ENCODE results near the gene IGF2BP2. TPM values are rescaled to one million over a fixed set of nuclear protein-coding genes. Genes with fewer than 3 reads are reported as not detected.

Gene IGF2BP2
- total and polyA plus RNA-seq, 4 donors = 0.18 to 17.5 (median 6.1) TPM

DNA sequence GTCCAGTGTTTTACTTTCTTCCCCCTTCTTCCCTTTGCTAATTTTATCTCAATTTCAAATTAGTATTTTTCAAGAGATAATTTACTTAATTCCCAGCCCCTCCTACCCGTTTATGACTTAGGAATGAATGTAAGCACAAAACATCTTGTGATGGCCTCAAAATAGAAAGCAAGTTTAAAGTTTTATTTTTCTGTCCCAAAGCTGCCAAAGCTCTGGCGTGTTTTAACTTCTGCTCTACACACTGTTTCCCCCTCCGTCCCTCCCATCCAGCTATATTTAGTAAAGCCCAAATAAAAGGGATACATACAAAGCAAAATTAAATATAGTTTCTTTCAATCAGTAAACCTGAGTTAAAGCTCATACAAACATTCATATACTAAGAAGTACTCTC lies 59.9 kb downstream of the IGF2BP2 start:
- Histone ChIP-seq H3K27ac (ENCODE audit: low read depth in 1 of 2, low read length in 2 of 2) (no peak overlapping the region), H3K9me3 (ENCODE audit: control insufficient read depth, low read length) (no peaks in the 10 kb centered on the region), H3K4me3 (ENCODE audit: low read length in 2 of 2) (no peak overlapping the region), H3K4me1 (ENCODE audit: control insufficient read depth in 1 of 2, insufficient read depth in 2 of 2, low read length in 2 of 2) (peaks cover 0 to 1% of the 10 kb centered on the region in 2 donors), H3K36me3 (ENCODE audit: control insufficient read depth in 1 of 2, insufficient read depth in 2 of 2, low read length in 1 of 2) (no peaks in the 10 kb centered on the region), H3K27me3 (ENCODE audit: control insufficient read depth in 1 of 2, insufficient read depth in 2 of 2, low read length in 1 of 2) (peaks cover 0 to 2% of the 10 kb centered on the region in 2 donors)
- DNase-seq = no peak
- intact Hi-C loops (cut with DNase I) = no loop called here
- WGBS, 2 donors = 0 to 3% methylated on average over 3 of the region's 3 CpGs
- ATAC-seq (ENCODE audit: low FRiP score) = no peak

DNA sequence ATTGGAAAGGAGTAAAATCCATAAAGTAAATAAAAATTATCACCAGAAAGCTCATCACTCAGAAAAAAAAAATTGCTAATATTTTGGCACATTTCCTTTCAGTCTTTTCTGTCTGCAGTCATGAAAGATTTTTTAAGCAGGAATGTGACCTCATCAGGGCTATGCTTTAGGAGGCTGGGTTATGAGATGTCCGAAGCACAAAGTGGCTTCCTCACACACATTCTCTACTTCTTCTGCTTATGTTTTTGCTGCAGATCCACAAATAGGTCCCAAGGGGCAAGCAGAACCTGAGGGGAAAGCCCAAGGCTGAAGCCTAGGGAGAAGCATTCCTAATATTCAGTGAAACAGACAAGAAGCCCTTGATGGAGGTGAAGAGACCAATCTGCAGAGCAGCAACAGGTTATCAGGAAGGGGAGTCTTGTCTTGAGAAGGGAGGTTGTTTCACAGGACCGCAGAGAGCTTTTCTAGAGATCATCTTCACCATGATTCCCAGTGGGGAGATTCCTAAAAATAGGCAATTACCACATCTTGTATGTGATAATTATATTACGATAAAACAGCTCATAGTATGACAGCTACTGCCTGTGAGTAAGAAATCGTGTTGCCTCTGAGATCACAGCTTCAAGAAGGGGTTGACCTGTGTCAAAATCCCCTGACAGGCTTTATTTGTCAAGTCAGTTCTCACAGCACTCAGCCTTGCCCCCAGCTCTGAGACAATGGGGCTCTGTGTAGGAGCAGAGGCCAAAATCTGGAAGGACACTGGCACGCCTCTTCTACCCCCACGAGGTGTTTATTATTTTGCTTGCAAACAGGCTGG lies 60.5 kb downstream of the IGF2BP2 start:
- Histone ChIP-seq H3K4me3 (ENCODE audit: low read length in 2 of 2) (no peak overlapping the region), H3K27me3 (ENCODE audit: control insufficient read depth in 1 of 2, insufficient read depth in 2 of 2, low read length in 1 of 2) (peaks cover 0 to 2% of the 10 kb centered on the region in 2 donors), H3K27ac (ENCODE audit: low read depth in 1 of 2, low read length in 2 of 2) (no peak overlapping the region), H3K9me3 (ENCODE audit: control insufficient read depth, low read length) (no peaks in the 10 kb centered on the region), H3K36me3 (ENCODE audit: control insufficient read depth in 1 of 2, insufficient read depth in 2 of 2, low read length in 1 of 2) (no peaks in the 10 kb centered on the region), H3K4me1 (ENCODE audit: control insufficient read depth in 1 of 2, insufficient read depth in 2 of 2, low read length in 2 of 2) (peaks cover 0 to 1% of the 10 kb centered on the region in 2 donors)
- 15% methylated on average over 6 of the region's 6 CpGs for WGBS, 2 donors
- intact Hi-C loops (cut with DNase I) = no loop called here
- DNase-seq (no peak), ATAC-seq (ENCODE audit: low FRiP score) (no peak)

DNA sequence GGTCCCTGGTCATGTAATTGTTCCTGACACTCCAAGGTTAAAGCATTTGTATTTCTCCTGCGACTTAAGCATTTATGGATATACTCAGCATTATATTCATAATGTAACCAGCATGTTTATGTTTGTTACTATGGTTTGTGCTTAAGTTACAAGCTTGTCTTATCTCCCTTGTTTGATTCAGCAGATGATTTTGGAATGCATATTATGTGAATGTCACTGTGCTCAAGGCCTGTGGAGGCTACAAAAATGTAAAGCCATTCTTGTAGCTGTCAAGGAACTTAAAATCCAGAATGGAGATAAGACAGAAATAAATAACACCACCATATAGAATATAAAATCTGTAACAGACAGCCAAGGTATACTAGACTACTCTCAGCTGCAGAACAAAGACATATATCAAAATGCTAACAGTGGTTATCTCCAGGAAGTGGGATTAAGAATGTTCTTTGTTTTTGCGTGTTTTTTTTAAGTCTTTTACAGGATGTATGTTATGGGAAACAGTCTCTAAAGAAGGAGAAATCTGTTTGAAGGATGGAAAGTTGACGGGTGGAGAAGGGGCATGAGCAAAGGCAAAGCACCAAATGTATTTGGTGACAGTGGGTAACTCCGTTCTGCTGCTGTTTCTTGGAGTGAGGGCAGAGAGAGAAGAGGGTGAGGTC lies 61.4 kb downstream of the IGF2BP2 start:
- intact Hi-C loops (cut with DNase I) = no loop called here
- H3K4me3 ChIP-seq (ENCODE audit: low read length in 2 of 2) = no peak overlapping the region
- DNase-seq (no peak), ATAC-seq (ENCODE audit: low FRiP score) (no peak)
- H3K9me3 ChIP-seq (ENCODE audit: control insufficient read depth, low read length) = no peaks in the 10 kb centered on the region
- peaks cover 0 to 2% of the 10 kb centered on the region in 2 donors for H3K27me3 ChIP-seq (ENCODE audit: control insufficient read depth in 1 of 2, insufficient read depth in 2 of 2, low read length in 1 of 2)
- H3K27ac ChIP-seq (ENCODE audit: low read depth in 1 of 2, low read length in 2 of 2) = no peak overlapping the region
- 65 to 77% methylated on average over 4 of the region's 4 CpGs for WGBS, 2 donors
- peaks cover 0 to 1% of the 10 kb centered on the region in 2 donors for H3K4me1 ChIP-seq (ENCODE audit: control insufficient read depth in 1 of 2, insufficient read depth in 2 of 2, low read length in 2 of 2)
- no peaks in the 10 kb centered on the region for H3K36me3 ChIP-seq (ENCODE audit: control insufficient read depth in 1 of 2, insufficient read depth in 2 of 2, low read length in 1 of 2)

DNA sequence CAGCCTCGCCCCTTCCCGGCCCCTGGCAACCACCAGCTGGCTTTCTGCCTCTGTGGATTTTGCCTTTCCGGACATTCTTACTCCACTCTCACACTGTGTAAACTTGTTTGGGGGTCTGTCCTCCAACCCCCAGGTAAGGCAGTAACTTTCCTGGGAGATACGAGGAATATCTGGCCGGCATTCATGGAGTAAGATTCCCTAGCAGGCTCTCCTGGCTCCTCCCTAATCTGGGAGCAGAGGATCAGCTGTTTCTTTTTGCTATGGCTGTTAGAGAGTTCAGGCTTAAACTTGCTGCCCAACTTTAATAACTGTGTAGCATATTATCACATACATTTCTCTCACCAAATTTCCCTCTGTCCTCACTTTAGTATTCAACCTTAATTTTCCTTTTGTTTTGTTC lies 64.3 kb downstream of the IGF2BP2 start:
- no peak overlapping the region for H3K27ac ChIP-seq (ENCODE audit: low read depth in 1 of 2, low read length in 2 of 2)
- no peak for ATAC-seq (ENCODE audit: low FRiP score)

DNA sequence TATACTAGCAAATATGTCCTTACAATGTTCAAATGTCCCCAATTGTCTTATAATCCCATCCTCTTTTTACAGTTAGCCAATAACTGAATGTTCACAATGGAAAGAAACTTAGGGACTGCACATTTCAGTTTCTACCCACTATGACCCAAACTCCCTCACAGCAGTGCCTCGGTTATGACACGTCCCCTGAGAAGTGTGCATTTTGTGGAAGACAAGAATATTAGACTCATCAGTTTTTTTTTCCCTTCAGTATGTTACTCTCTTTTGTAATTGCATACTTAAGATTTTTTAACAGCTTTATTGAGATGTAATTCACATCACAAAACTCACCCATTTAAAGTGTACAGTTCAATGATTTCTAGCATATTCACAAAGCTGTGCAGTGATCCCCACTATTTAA lies 64.8 kb downstream of the IGF2BP2 start:
- no peaks in the 10 kb centered on the region for H3K4me1 ChIP-seq (ENCODE audit: control insufficient read depth in 1 of 2, insufficient read depth in 2 of 2, low read length in 2 of 2)
- ATAC-seq (ENCODE audit: low FRiP score) (no peak), DNase-seq (no peak)
- H3K27ac ChIP-seq (ENCODE audit: low read depth in 1 of 2, low read length in 2 of 2) = no peak overlapping the region
- intact Hi-C loops (cut with DNase I) = no loop called here
- H3K36me3 ChIP-seq (ENCODE audit: control insufficient read depth in 1 of 2, insufficient read depth in 2 of 2, low read length in 1 of 2) = no peaks in the 10 kb centered on the region
- H3K9me3 ChIP-seq (ENCODE audit: control insufficient read depth, low read length) = peaks cover 2% of the 10 kb centered on the region
- no peaks in the 10 kb centered on the region for H3K27me3 ChIP-seq (ENCODE audit: control insufficient read depth in 1 of 2, insufficient read depth in 2 of 2, low read length in 1 of 2)
- 19 to 23% methylated on average over 2 of the region's 2 CpGs for WGBS, 2 donors
- no peak overlapping the region for H3K4me3 ChIP-seq (ENCODE audit: low read length in 2 of 2)

More for the DNA sequence above, 64.3 kb downstream of the IGF2BP2 start:
- Histone ChIP-seq H3K4me1 (ENCODE audit: control insufficient read depth in 1 of 2, insufficient read depth in 2 of 2, low read length in 2 of 2) (peaks cover 0 to 1% of the 10 kb centered on the region in 2 donors), H3K36me3 (ENCODE audit: control insufficient read depth in 1 of 2, insufficient read depth in 2 of 2, low read length in 1 of 2) (no peaks in the 10 kb centered on the region), H3K27me3 (ENCODE audit: control insufficient read depth in 1 of 2, insufficient read depth in 2 of 2, low read length in 1 of 2) (no peaks in the 10 kb centered on the region), H3K9me3 (ENCODE audit: control insufficient read depth, low read length) (no peaks in the 10 kb centered on the region), H3K4me3 (ENCODE audit: low read length in 2 of 2) (no peak overlapping the region)
- DNase-seq = no peak
- intact Hi-C loops (cut with DNase I) = no loop called here
- 3 to 6% methylated on average over 5 of the region's 5 CpGs for WGBS, 2 donors

DNA sequence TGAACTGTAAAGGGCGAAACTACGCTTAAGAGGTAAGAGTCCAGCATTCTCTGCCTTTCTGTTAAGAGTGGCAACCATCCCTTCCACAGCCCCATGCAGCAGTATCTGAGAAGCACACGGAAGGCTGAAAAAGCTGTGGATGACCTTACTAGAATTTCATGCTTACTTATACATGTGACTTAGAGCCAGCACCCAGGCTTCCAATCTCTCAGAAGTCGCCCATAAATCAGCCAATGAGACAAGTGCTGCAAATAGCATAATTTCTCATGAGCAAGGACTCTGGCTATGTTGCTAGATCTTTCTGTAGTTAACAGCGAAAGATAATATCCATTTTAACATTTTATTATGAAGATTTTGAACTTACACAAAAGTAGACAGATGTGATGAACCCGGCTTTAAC lies 65.3 kb downstream of the IGF2BP2 start:
- no peaks in the 10 kb centered on the region for H3K36me3 ChIP-seq (ENCODE audit: control insufficient read depth in 1 of 2, insufficient read depth in 2 of 2, low read length in 1 of 2)
- intact Hi-C loops (cut with DNase I) = no loop called here
- no peak for DNase-seq
- H3K27ac ChIP-seq (ENCODE audit: low read depth in 1 of 2, low read length in 2 of 2) = no peak overlapping the region
- H3K4me3 ChIP-seq (ENCODE audit: low read length in 2 of 2) = no peak overlapping the region
- ATAC-seq (ENCODE audit: low FRiP score) = no peak
- H3K9me3 ChIP-seq (ENCODE audit: control insufficient read depth, low read length) = peaks cover 2% of the 10 kb centered on the region
- no peaks in the 10 kb centered on the region for H3K4me1 ChIP-seq (ENCODE audit: control insufficient read depth in 1 of 2, insufficient read depth in 2 of 2, low read length in 2 of 2)
- 60 to 62% methylated on average over 6 of the region's 6 CpGs for WGBS, 2 donors
- H3K27me3 ChIP-seq (ENCODE audit: control insufficient read depth in 1 of 2, insufficient read depth in 2 of 2, low read length in 1 of 2) = no peaks in the 10 kb centered on the region

DNA sequence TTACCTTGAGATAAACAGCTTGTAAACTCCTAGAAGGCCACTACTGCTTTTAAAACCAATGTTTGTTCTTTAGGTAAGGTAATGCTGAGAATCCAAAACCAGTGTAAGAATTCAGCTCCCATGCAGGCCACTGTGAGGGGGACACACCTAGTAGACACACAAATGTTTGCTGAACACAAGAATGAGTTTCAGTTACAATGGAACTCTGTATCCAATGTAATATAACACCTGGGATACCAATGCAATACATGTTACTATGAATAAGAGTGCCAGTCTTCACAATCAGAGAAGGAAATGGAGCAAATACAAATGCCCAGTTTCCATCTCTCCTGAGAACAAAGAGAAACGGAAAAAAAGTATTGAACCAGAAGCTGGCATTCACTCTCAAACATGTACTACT lies 65.9 kb downstream of the IGF2BP2 start:
- no peak for DNase-seq

DNA sequence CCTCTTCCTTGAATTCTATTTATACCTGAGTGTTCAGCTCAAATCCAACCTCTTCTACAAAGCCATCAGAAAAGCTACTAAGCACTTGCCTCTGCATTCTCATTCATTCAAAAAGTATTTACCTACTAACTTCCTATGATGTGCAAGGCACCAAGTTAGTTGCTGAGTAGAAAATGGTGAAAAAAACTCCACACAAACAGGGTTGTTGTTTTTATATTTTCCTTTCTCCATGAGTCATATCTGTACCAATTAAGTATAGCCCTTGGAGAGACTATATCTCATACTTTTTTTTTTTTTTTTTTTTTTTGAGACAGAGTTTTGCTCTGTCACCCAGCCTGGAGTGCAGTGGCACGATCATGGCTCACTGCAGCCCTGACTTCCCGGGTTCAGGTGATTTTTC lies 67.7 kb downstream of the IGF2BP2 start:
- 92 to 98% methylated on average over 2 of the region's 2 CpGs for WGBS, 2 donors
- no peak overlapping the region for H3K27ac ChIP-seq (ENCODE audit: low read depth in 1 of 2, low read length in 2 of 2)
- H3K9me3 ChIP-seq (ENCODE audit: control insufficient read depth, low read length) = peaks cover 4% of the 10 kb centered on the region
- no peaks in the 10 kb centered on the region for H3K4me1 ChIP-seq (ENCODE audit: control insufficient read depth in 1 of 2, insufficient read depth in 2 of 2, low read length in 2 of 2)
- H3K4me3 ChIP-seq (ENCODE audit: low read length in 2 of 2) = no peak overlapping the region
- no peaks in the 10 kb centered on the region for H3K36me3 ChIP-seq (ENCODE audit: control insufficient read depth in 1 of 2, insufficient read depth in 2 of 2, low read length in 1 of 2)
- ATAC-seq (ENCODE audit: low FRiP score) (no peak), DNase-seq (no peak)
- no peaks in the 10 kb centered on the region for H3K27me3 ChIP-seq (ENCODE audit: control insufficient read depth in 1 of 2, insufficient read depth in 2 of 2, low read length in 1 of 2)
- intact Hi-C loops (cut with DNase I) = no loop called here

More for the DNA sequence above, 65.9 kb downstream of the IGF2BP2 start:
- no peak for ATAC-seq (ENCODE audit: low FRiP score)
- H3K36me3 ChIP-seq (ENCODE audit: control insufficient read depth in 1 of 2, insufficient read depth in 2 of 2, low read length in 1 of 2) = no peaks in the 10 kb centered on the region
- peaks cover 4% of the 10 kb centered on the region for H3K9me3 ChIP-seq (ENCODE audit: control insufficient read depth, low read length)
- intact Hi-C loops (cut with DNase I) = no loop called here
- no peak overlapping the region for H3K4me3 ChIP-seq (ENCODE audit: low read length in 2 of 2)
- H3K27me3 ChIP-seq (ENCODE audit: control insufficient read depth in 1 of 2, insufficient read depth in 2 of 2, low read length in 1 of 2) = no peaks in the 10 kb centered on the region
- no peak overlapping the region for H3K27ac ChIP-seq (ENCODE audit: low read depth in 1 of 2, low read length in 2 of 2)
- 31 to 40% methylated on average over 1 of the region's 1 CpG for WGBS, 2 donors
- no peaks in the 10 kb centered on the region for H3K4me1 ChIP-seq (ENCODE audit: control insufficient read depth in 1 of 2, insufficient read depth in 2 of 2, low read length in 2 of 2)

DNA sequence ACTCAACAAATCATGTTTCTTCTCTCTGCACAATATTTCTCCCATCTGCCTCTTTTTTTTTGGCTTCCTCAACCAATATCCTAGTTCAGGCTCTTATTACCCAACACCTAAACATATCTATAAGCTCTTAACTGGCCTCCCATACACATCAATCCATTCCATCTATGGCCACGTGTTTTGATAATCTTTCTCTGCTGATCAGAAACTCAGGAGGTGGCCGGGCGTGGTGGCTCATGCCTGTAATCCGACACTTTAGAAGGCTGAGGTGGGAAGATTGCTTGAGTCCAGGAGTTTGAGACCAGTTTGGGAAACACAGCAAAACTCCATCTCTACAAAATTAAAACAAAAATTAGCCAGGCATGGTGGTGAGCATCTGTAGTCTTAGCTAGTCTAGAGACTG lies 68.4 kb downstream of the IGF2BP2 start:
- DNase-seq (no peak), ATAC-seq (ENCODE audit: low FRiP score) (no peak)
- no peak overlapping the region for H3K27ac ChIP-seq (ENCODE audit: low read depth in 1 of 2, low read length in 2 of 2)
- H3K4me1 ChIP-seq (ENCODE audit: control insufficient read depth in 1 of 2, insufficient read depth in 2 of 2, low read length in 2 of 2) = no peaks in the 10 kb centered on the region
- peaks cover 4% of the 10 kb centered on the region for H3K9me3 ChIP-seq (ENCODE audit: control insufficient read depth, low read length)
- no peak overlapping the region for H3K4me3 ChIP-seq (ENCODE audit: low read length in 2 of 2)
- intact Hi-C loops (cut with DNase I) = no loop called here
- WGBS, 2 donors = 93 to 95% methylated on average over 4 of the region's 4 CpGs
- H3K27me3 ChIP-seq (ENCODE audit: control insufficient read depth in 1 of 2, insufficient read depth in 2 of 2, low read length in 1 of 2) = no peaks in the 10 kb centered on the region
- no peaks in the 10 kb centered on the region for H3K36me3 ChIP-seq (ENCODE audit: control insufficient read depth in 1 of 2, insufficient read depth in 2 of 2, low read length in 1 of 2)
